ENCODE data around the gene RBFOX2.
"Not testable (repeated sequence)": the region's sequence is repeated elsewhere in the genome, so short reads cannot be mapped to it uniquely, and the experiment has no call there.

Gene RBFOX2

GRCh38 chr22:35997438-35997837 is 31.2 kb downstream of the RBFOX2 start:
- Histone ChIP-seq H3K9ac (ENCODE audit: low read depth in 1 of 2, low read length in 2 of 2) (no peak overlapping the region), H3K27me3 (ENCODE audit: control insufficient read depth in 1 of 2, insufficient read depth in 2 of 2, low read length in 2 of 2) (no peaks in the 10 kb centered on the region), H3K4me1 (ENCODE audit: control insufficient read depth in 1 of 2, insufficient read depth in 2 of 2, low read length in 2 of 2) (peaks cover 0 to 9% of the 10 kb centered on the region in 2 donors), H3K4me3 (ENCODE audit: low read depth in 1 of 2, low read length in 2 of 2) (no peak overlapping the region), H3K27ac (ENCODE audit: low read depth, low read length) (no peak overlapping the region), H3K9me3 (ENCODE audit: control insufficient read depth in 1 of 2, low read length in 2 of 2) (no peaks in the 10 kb centered on the region), H3K36me3 (ENCODE audit: control insufficient read depth in 1 of 2, insufficient read depth in 2 of 2, low read length in 2 of 2) (no peaks in the 10 kb centered on the region)

GRCh38 chr22:35996596-35996995 is 32.0 kb downstream of the RBFOX2 start:
- Histone ChIP-seq H3K36me3 (ENCODE audit: control insufficient read depth in 1 of 2, insufficient read depth in 2 of 2, low read length in 2 of 2) (no peaks in the 10 kb centered on the region), H3K4me1 (ENCODE audit: control insufficient read depth in 1 of 2, insufficient read depth in 2 of 2, low read length in 2 of 2) (peaks cover 0 to 16% of the 10 kb centered on the region in 2 donors), H3K9ac (ENCODE audit: low read depth in 1 of 2, low read length in 2 of 2) (no peak overlapping the region), H3K4me3 (ENCODE audit: low read depth in 1 of 2, low read length in 2 of 2) (no peak overlapping the region), H3K27ac (ENCODE audit: low read depth, low read length) (no peak overlapping the region), H3K9me3 (ENCODE audit: control insufficient read depth in 1 of 2, low read length in 2 of 2) (no peaks in the 10 kb centered on the region), H3K27me3 (ENCODE audit: control insufficient read depth in 1 of 2, insufficient read depth in 2 of 2, low read length in 2 of 2) (no peaks in the 10 kb centered on the region)

GRCh38 chr22:35995772-35996171 is 32.9 kb downstream of the RBFOX2 start:
- no peaks in the 10 kb centered on the region for H3K36me3 ChIP-seq (ENCODE audit: control insufficient read depth in 1 of 2, insufficient read depth in 2 of 2, low read length in 2 of 2)
- H3K4me1 ChIP-seq (ENCODE audit: control insufficient read depth in 1 of 2, insufficient read depth in 2 of 2, low read length in 2 of 2), result peaks cover 0 to 16% of the 10 kb centered on the region in 2 donors
- no peak overlapping the region for H3K4me3 ChIP-seq (ENCODE audit: low read depth in 1 of 2, low read length in 2 of 2)
- no peaks in the 10 kb centered on the region for H3K9me3 ChIP-seq (ENCODE audit: control insufficient read depth in 1 of 2, low read length in 2 of 2)
- H3K27ac ChIP-seq (ENCODE audit: low read depth, low read length), result no peak overlapping the region
- H3K9ac ChIP-seq (ENCODE audit: low read depth in 1 of 2, low read length in 2 of 2), result no peak overlapping the region
- H3K27me3 ChIP-seq (ENCODE audit: control insufficient read depth in 1 of 2, insufficient read depth in 2 of 2, low read length in 2 of 2), result no peaks in the 10 kb centered on the region

- Histone ChIP-seq H3K4me1 (ENCODE audit: control insufficient read depth in 1 of 2, insufficient read depth in 2 of 2, low read length in 2 of 2) (peaks cover 0 to 16% of the 10 kb centered on the region in 2 donors), H3K36me3 (ENCODE audit: control insufficient read depth in 1 of 2, insufficient read depth in 2 of 2, low read length in 2 of 2) (no peaks in the 10 kb centered on the region), H3K9me3 (ENCODE audit: control insufficient read depth in 1 of 2, low read length in 2 of 2) (no peaks in the 10 kb centered on the region), H3K4me3 (ENCODE audit: low read depth in 1 of 2, low read length in 2 of 2) (no peak overlapping the region), H3K27me3 (ENCODE audit: control insufficient read depth in 1 of 2, insufficient read depth in 2 of 2, low read length in 2 of 2) (no peaks in the 10 kb centered on the region), H3K27ac (ENCODE audit: low read depth, low read length) (no peak overlapping the region), H3K9ac (ENCODE audit: low read depth in 1 of 2, low read length in 2 of 2) (no peak overlapping the region)
These were observed 33.3 kb downstream of the RBFOX2 start for GRCh38 chr22:35995348-35995747.

DNA sequence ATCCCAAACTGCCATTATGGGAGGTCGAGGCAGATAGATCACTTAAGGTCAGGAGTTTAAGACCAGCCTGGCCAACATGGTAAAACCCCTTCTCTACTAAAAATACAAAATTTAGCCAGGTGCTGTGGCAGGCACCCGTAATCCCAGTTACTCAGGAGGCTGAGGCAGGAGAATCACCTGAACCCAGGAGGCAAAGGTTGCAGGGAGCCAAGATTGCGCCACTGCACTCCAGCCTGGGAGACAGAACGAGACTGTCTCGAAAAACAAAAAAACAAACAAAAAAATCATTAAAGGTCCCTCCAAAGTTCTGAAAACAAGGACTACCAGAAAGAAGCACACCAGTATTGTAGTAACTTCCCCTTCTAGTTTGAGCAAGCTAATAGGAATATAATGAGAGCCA is 34.9 kb downstream of the RBFOX2 start:
- not testable (repeated sequence) for H3K27me3 ChIP-seq (ENCODE audit: control insufficient read depth in 1 of 2, insufficient read depth in 2 of 2, low read length in 2 of 2); H3K9me3 ChIP-seq (ENCODE audit: control insufficient read depth in 1 of 2, low read length in 2 of 2); H3K27ac ChIP-seq (ENCODE audit: low read depth, low read length); H3K36me3 ChIP-seq (ENCODE audit: control insufficient read depth in 1 of 2, insufficient read depth in 2 of 2, low read length in 2 of 2); H3K9ac ChIP-seq (ENCODE audit: low read depth in 1 of 2, low read length in 2 of 2); H3K4me3 ChIP-seq (ENCODE audit: low read depth in 1 of 2, low read length in 2 of 2)
- peaks cover 0 to 17% of the 10 kb centered on the region in 2 donors for H3K4me1 ChIP-seq (ENCODE audit: control insufficient read depth in 1 of 2, insufficient read depth in 2 of 2, low read length in 2 of 2)

DNA sequence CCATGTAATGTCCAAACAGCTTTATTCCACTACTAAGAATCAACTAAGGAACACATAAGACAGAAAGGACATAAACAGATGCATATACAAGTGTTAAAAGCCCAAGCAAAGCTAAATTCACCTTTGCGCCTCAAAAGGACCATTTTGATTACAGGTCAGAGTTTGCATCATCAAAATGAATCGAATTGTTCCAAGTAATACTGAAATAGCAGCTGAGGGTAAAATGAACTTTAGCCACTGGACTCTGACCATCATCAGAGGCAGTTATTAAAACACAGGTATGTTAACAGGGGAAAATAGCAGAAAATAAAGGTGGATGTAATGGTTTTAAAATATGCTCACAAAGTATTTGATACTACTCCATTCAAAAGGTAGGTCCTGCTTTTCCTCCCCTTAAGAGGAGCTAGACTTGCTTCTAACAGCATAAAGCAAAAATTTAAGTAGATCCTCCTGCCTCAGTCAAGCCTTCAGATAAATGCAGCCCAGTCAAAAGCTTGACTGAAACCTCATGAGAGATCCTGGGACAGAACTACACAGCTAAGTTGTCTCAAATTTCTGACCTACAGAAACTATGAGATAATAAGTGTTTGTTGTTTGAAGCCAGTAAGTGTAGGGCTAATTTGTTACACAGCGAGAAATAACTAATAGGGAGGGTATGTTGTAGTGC is 35.4 kb downstream of the RBFOX2 start:
- Histone ChIP-seq H3K9ac (ENCODE audit: low read depth in 1 of 2, low read length in 2 of 2) (no peak overlapping the region), H3K27ac (ENCODE audit: low read depth, low read length) (no peak overlapping the region), H3K36me3 (ENCODE audit: control insufficient read depth in 1 of 2, insufficient read depth in 2 of 2, low read length in 2 of 2) (no peaks in the 10 kb centered on the region), H3K27me3 (ENCODE audit: control insufficient read depth in 1 of 2, insufficient read depth in 2 of 2, low read length in 2 of 2) (no peaks in the 10 kb centered on the region), H3K9me3 (ENCODE audit: control insufficient read depth in 1 of 2, low read length in 2 of 2) (no peaks in the 10 kb centered on the region), H3K4me1 (ENCODE audit: control insufficient read depth in 1 of 2, insufficient read depth in 2 of 2, low read length in 2 of 2) (peaks cover 0 to 22% of the 10 kb centered on the region in 2 donors), H3K4me3 (ENCODE audit: low read depth in 1 of 2, low read length in 2 of 2) (no peak overlapping the region)

GRCh38 chr22:35991168-35991567 is 37.5 kb downstream of the RBFOX2 start:
- Histone ChIP-seq H3K9ac (ENCODE audit: low read depth in 1 of 2, low read length in 2 of 2) (no peak overlapping the region), H3K9me3 (ENCODE audit: control insufficient read depth in 1 of 2, low read length in 2 of 2) (no peaks in the 10 kb centered on the region), H3K4me3 (ENCODE audit: low read depth in 1 of 2, low read length in 2 of 2) (no peak overlapping the region), H3K27ac (ENCODE audit: low read depth, low read length) (no peak overlapping the region), H3K36me3 (ENCODE audit: control insufficient read depth in 1 of 2, insufficient read depth in 2 of 2, low read length in 2 of 2) (no peaks in the 10 kb centered on the region), H3K27me3 (ENCODE audit: control insufficient read depth in 1 of 2, insufficient read depth in 2 of 2, low read length in 2 of 2) (no peaks in the 10 kb centered on the region), H3K4me1 (ENCODE audit: control insufficient read depth in 1 of 2, insufficient read depth in 2 of 2, low read length in 2 of 2) (peaks cover 4 to 42% of the 10 kb centered on the region in 2 donors)

DNA sequence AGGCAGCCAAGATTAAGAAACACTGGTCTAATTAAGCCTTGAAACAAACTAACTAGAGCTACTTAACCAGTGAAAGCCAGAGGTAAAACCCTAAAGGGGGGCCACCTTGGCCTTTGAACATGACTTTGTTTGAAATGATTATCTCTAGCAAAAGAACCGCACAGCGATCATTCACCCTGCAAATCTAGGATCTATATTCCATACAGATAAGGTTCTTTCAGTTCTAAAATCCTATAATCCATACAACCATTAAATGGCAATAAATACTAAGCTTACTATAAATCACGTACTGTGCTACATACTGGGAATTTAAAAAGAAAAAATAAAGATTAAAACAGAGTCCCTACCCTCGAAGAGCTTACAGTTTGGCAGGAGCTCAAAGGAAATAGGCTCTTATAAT is 40.6 kb downstream of the RBFOX2 start:
- H3K27ac ChIP-seq (ENCODE audit: low read depth, low read length), result no peak overlapping the region
- no peaks in the 10 kb centered on the region for H3K27me3 ChIP-seq (ENCODE audit: control insufficient read depth in 1 of 2, insufficient read depth in 2 of 2, low read length in 2 of 2)
- H3K36me3 ChIP-seq (ENCODE audit: control insufficient read depth in 1 of 2, insufficient read depth in 2 of 2, low read length in 2 of 2), result no peaks in the 10 kb centered on the region
- H3K4me3 ChIP-seq (ENCODE audit: low read depth in 1 of 2, low read length in 2 of 2), result no peak overlapping the region
- peaks cover 6 to 42% of the 10 kb centered on the region in 2 donors for H3K4me1 ChIP-seq (ENCODE audit: control insufficient read depth in 1 of 2, insufficient read depth in 2 of 2, low read length in 2 of 2)
- no peaks in the 10 kb centered on the region for H3K9me3 ChIP-seq (ENCODE audit: control insufficient read depth in 1 of 2, low read length in 2 of 2)
- H3K9ac ChIP-seq (ENCODE audit: low read depth in 1 of 2, low read length in 2 of 2), result no peak overlapping the region

DNA sequence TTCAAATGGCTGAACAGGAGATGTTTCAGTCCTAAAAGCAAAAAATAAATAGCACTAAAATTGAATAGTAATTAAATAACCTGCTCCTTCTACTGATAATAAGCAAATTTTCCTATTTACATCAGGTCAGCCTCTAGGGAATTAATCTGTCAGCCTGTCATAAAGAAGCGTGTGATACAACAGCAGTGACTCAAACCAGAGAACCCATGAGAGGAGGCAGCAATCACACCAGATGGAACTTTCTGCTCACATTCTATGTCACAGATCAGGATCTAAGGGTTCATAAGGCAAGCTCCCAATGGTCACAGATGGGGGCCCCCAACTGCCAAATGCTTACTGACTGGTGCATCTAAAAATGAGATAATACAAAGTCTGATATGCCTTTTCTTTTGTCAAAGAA is 41.1 kb downstream of the RBFOX2 start:
- Histone ChIP-seq H3K9ac (ENCODE audit: low read depth in 1 of 2, low read length in 2 of 2) (no peak overlapping the region), H3K9me3 (ENCODE audit: control insufficient read depth in 1 of 2, low read length in 2 of 2) (no peaks in the 10 kb centered on the region), H3K27me3 (ENCODE audit: control insufficient read depth in 1 of 2, insufficient read depth in 2 of 2, low read length in 2 of 2) (no peaks in the 10 kb centered on the region), H3K27ac (ENCODE audit: low read depth, low read length) (no peak overlapping the region), H3K4me1 (ENCODE audit: control insufficient read depth in 1 of 2, insufficient read depth in 2 of 2, low read length in 2 of 2) (peaks cover 6 to 37% of the 10 kb centered on the region in 2 donors), H3K36me3 (ENCODE audit: control insufficient read depth in 1 of 2, insufficient read depth in 2 of 2, low read length in 2 of 2) (no peaks in the 10 kb centered on the region), H3K4me3 (ENCODE audit: low read depth in 1 of 2, low read length in 2 of 2) (no peak overlapping the region)

- Histone ChIP-seq H3K9me3 (ENCODE audit: control insufficient read depth in 1 of 2, low read length in 2 of 2) (no peaks in the 10 kb centered on the region), H3K4me3 (ENCODE audit: low read depth in 1 of 2, low read length in 2 of 2) (no peak overlapping the region), H3K9ac (ENCODE audit: low read depth in 1 of 2, low read length in 2 of 2) (no peak overlapping the region), H3K27me3 (ENCODE audit: control insufficient read depth in 1 of 2, insufficient read depth in 2 of 2, low read length in 2 of 2) (no peaks in the 10 kb centered on the region), H3K36me3 (ENCODE audit: control insufficient read depth in 1 of 2, insufficient read depth in 2 of 2, low read length in 2 of 2) (no peaks in the 10 kb centered on the region), H3K27ac (ENCODE audit: low read depth, low read length) (no peak overlapping the region), H3K4me1 (ENCODE audit: control insufficient read depth in 1 of 2, insufficient read depth in 2 of 2, low read length in 2 of 2) (peaks cover 6 to 30% of the 10 kb centered on the region in 2 donors)
These were observed 42.5 kb downstream of the RBFOX2 start for GRCh38 chr22:35986088-35986487.

All from duodenal mucosa (tissue), 2 donors.